DND-41 (cell line): ENCODE results near the gene OXGR1.

Experiments used
- ATAC-seq: fragments of 200-7000 bp; cut with Tn5 transposase; 3 replicates; pipeline ENCODE4 v1.9.1; 2021; ENCODE audit warnings: low read depth; ENCODE audit not compliant: insufficient read depth
- DNase-seq: peaks from one replicate; pipeline ENCODE4 v3.0.0-alpha.2; 2020
- H2AFZ ChIP-seq: 2 replicates; pipeline ENCODE4 v1.6.0; 2012; ENCODE audit warnings: low read depth, low read length
- H3K27ac ChIP-seq: 2 replicates; pipeline ENCODE4 v1.5.1; 2012; ENCODE audit warnings: low read length, inconsistent platforms
- H3K27me3 ChIP-seq: fragments of 200-600 bp; sonication (generic); 2 replicates; pipeline ENCODE4 v1.6.0; 2012; ENCODE audit warnings: low read length, mild to moderate bottlenecking, inconsistent platforms; ENCODE audit not compliant: insufficient read depth, poor library complexity
- H3K36me3 ChIP-seq: 2 replicates; pipeline ENCODE4 v1.5.1; 2012; ENCODE audit warnings: low read length, inconsistent platforms; ENCODE audit not compliant: insufficient read depth
- H3K4me1 ChIP-seq: 2 replicates; pipeline ENCODE4 v1.5.1; 2012; ENCODE audit warnings: mild to moderate bottlenecking, low read length; ENCODE audit not compliant: insufficient read depth
- H3K4me2 ChIP-seq: 2 replicates; pipeline ENCODE4 v1.6.0; 2012; ENCODE audit warnings: mild to moderate bottlenecking, moderate library complexity, low read length, inconsistent platforms; ENCODE audit not compliant: insufficient read depth
- H3K4me3 ChIP-seq, 2 experiments: fragments of 200-600 bp in 1 of 2; shearing (Covaris generic) in 1 of 2; 2 replicates each; pipeline ENCODE4 v1.5.1; 2012 to 2016; ENCODE audit warnings: inconsistent platforms in 2 of 2, low read length in 2 of 2, mild to moderate bottlenecking in 2 of 2, low read depth in 1 of 2, moderate library complexity in 1 of 2
- H3K79me2 ChIP-seq: 2 replicates; pipeline ENCODE4 v1.6.0; 2012; ENCODE audit warnings: low read length, inconsistent platforms; ENCODE audit not compliant: insufficient read depth
- H3K9ac ChIP-seq: 2 replicates; pipeline ENCODE4 v1.6.0; 2012; ENCODE audit warnings: low read depth, mild to moderate bottlenecking, inconsistent platforms, low read length, moderate library complexity
- H3K9me3 ChIP-seq: 2 replicates; pipeline ENCODE4 v1.5.1; 2012; ENCODE audit warnings: low read length, moderate library complexity, mild to moderate bottlenecking, inconsistent platforms; ENCODE audit not compliant: insufficient read depth, severe bottlenecking
- H4K20me1 ChIP-seq: 2 replicates; pipeline ENCODE4 v1.6.0; 2012; ENCODE audit warnings: low read length; ENCODE audit not compliant: insufficient read depth
- EZH2 ChIP-seq: IDR thresholded peaks from 3 replicates; pipeline ENCODE4 v1.6.1; 2012; ENCODE audit warnings: borderline replicate concordance, low read depth, mild to moderate bottlenecking, moderate library complexity, low read length, inconsistent platforms; ENCODE audit not compliant: severe bottlenecking
- TF ChIP-seq, protein P1 (sequence below): IDR thresholded peaks from 2 replicates; pipeline ENCODE4 v1.5.1; 2012; ENCODE audit warnings: borderline replicate concordance, low read length, moderate library complexity, mild to moderate bottlenecking; ENCODE audit not compliant: poor library complexity, severe bottlenecking; ENCODE audit errors: extremely low read depth

OXGR1 gene

DNA sequence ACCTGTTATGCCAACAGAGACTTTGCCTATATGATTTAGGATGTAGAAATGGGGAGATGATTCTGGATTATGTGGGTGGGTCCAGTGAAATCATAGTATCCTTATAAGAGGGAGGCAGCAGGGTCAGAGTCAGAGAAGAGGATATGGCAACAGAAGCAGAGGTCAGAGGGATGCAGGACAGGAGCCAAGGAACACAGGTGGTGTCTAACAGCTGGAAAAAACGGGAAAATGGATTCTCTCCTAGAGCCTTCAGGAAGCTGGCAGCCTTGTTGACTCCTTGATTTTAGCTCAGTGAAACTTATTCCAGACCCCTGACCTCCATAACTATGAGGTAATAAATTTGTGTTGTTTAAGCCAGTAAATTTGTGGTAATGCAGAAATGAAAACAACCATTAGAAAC is 28.8 kb upstream of the OXGR1 start:
- H3K27ac ChIP-seq, result no peak overlapping the region

DNA sequence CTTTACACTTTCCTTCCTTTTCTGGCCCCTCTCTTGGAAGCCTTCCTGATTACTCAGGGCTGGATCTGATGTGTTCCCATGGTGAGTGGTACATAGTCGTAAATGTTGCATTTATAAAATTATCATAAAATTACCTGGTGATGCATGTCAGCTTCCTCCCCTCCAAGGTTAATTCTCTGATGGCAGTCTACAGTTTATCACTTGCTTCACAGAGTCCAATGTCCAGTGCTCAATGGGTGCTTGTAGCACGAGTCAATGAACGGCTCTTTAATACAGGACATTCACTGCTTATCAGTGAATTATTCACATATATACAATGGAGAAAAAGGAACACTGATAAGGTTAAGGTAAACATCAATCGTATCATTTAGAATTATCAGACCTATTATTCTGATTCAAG is 27.0 kb upstream of the OXGR1 start:
- no peak for DNase-seq
- Histone ChIP-seq H3K4me1 (no peaks in the 10 kb centered on the region), H3K4me2 (no peak overlapping the region), H3K4me3 (no peak overlapping the region), H3K79me2 (no peaks in the 10 kb centered on the region), H2AFZ (no peak overlapping the region), H3K27ac (no peak overlapping the region), H3K9ac (no peak overlapping the region), H3K36me3 (no peaks in the 10 kb centered on the region), H4K20me1 (no peaks in the 10 kb centered on the region), H3K9me3 (no peaks in the 10 kb centered on the region), H3K27me3 (peaks cover 8% of the 10 kb centered on the region)
- TF ChIP-seq, protein P1, sequence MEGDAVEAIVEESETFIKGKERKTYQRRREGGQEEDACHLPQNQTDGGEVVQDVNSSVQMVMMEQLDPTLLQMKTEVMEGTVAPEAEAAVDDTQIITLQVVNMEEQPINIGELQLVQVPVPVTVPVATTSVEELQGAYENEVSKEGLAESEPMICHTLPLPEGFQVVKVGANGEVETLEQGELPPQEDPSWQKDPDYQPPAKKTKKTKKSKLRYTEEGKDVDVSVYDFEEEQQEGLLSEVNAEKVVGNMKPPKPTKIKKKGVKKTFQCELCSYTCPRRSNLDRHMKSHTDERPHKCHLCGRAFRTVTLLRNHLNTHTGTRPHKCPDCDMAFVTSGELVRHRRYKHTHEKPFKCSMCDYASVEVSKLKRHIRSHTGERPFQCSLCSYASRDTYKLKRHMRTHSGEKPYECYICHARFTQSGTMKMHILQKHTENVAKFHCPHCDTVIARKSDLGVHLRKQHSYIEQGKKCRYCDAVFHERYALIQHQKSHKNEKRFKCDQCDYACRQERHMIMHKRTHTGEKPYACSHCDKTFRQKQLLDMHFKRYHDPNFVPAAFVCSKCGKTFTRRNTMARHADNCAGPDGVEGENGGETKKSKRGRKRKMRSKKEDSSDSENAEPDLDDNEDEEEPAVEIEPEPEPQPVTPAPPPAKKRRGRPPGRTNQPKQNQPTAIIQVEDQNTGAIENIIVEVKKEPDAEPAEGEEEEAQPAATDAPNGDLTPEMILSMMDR, result no peak
- no peak for TF ChIP-seq EZH2
- ATAC-seq, result no peak

More for the DNA sequence above, 28.8 kb upstream of the OXGR1 start:
- no peak overlapping the region for H2AFZ ChIP-seq
- TF ChIP-seq, protein P1, result no peak
- no peak for TF ChIP-seq EZH2
- H3K4me1 ChIP-seq, result no peaks in the 10 kb centered on the region
- ATAC-seq (no peak), DNase-seq (no peak)
- no peak overlapping the region for H3K4me2 ChIP-seq
- H3K36me3 ChIP-seq, result no peaks in the 10 kb centered on the region
- no peaks in the 10 kb centered on the region for H3K9me3 ChIP-seq
- peaks cover 8% of the 10 kb centered on the region for H3K27me3 ChIP-seq
- no peak overlapping the region for H3K9ac ChIP-seq
- no peaks in the 10 kb centered on the region for H4K20me1 ChIP-seq
- no peak overlapping the region for H3K4me3 ChIP-seq
- H3K79me2 ChIP-seq, result no peaks in the 10 kb centered on the region

- no peak for TF ChIP-seq EZH2
- TF ChIP-seq, protein P1, result no peak
- DNase-seq, result no peak
- H3K27ac ChIP-seq, result no peak overlapping the region
- H2AFZ ChIP-seq, result no peak overlapping the region
- H3K9me3 ChIP-seq, result no peaks in the 10 kb centered on the region
- ATAC-seq, result no peak
- peaks cover 8% of the 10 kb centered on the region for H3K27me3 ChIP-seq
- H4K20me1 ChIP-seq, result no peaks in the 10 kb centered on the region
- no peaks in the 10 kb centered on the region for H3K36me3 ChIP-seq
- H3K9ac ChIP-seq, result no peak overlapping the region
- H3K4me1 ChIP-seq, result peaks cover 4% of the 10 kb centered on the region; the same call in 1 of the 2 replicates
- H3K4me2 ChIP-seq, result no peak overlapping the region
- no peaks in the 10 kb centered on the region for H3K79me2 ChIP-seq
- H3K4me3 ChIP-seq, result no peak overlapping the region
Observed at GRCh38 chr13:97020689-97021240, 26.5 kb upstream of the OXGR1 start.
